Osteocyte (in vitro differentiated cells): ENCODE results near the gene DR1. TPM values are rescaled to one million over a fixed set of nuclear protein-coding genes. Genes with fewer than 3 reads are reported as not detected.

Experiments used
- DNase-seq: peaks from one replicate; pipeline ENCODE4 v3.0.0; 2021; ENCODE audit warnings: mixed read lengths; ENCODE audit not compliant: unreplicated experiment; ENCODE audit errors: extremely low spot score
- H3K27ac Mint-ChIP-seq: one replicate; pipeline ENCODE4 v1.8.0; 2021; ENCODE audit warnings: mild to moderate bottlenecking, mixed read lengths; ENCODE audit not compliant: unreplicated experiment
- H3K27me3 Mint-ChIP-seq: one replicate; pipeline ENCODE4 v1.8.0; 2021; ENCODE audit warnings: mixed read lengths; ENCODE audit not compliant: unreplicated experiment
- H3K36me3 Mint-ChIP-seq: one replicate; pipeline ENCODE4 v1.8.0; 2021; ENCODE audit warnings: mixed read lengths; ENCODE audit not compliant: unreplicated experiment
- H3K4me1 Mint-ChIP-seq: one replicate; pipeline ENCODE4 v1.8.0; 2021; ENCODE audit warnings: mixed read lengths; ENCODE audit not compliant: unreplicated experiment
- H3K4me3 Mint-ChIP-seq: one replicate; pipeline ENCODE4 v1.8.0; 2021; ENCODE audit warnings: mild to moderate bottlenecking, moderate library complexity, mixed read lengths; ENCODE audit not compliant: unreplicated experiment
- H3K9me3 Mint-ChIP-seq: one replicate; pipeline ENCODE4 v1.8.0; 2021; ENCODE audit warnings: mixed read lengths; ENCODE audit not compliant: unreplicated experiment
- total RNA-seq: library from RNA; stranded (reverse); gene quantifications from 2 replicates; pipeline ENCODE4 v1.2.1, GENCODE V29; 2021
- TF ChIP-seq, protein P1 (sequence below): fragments of 200-600 bp; sonication (generic); IDR thresholded peaks from 2 replicates; pipeline ENCODE4 v1.5.0; 2021; ENCODE audit warnings: antibody characterized with exemption, mild to moderate bottlenecking, moderate library complexity

The DR1 gene
- total RNA-seq, 1 donor from 2014 or later = 60.9 TPM

DNA sequence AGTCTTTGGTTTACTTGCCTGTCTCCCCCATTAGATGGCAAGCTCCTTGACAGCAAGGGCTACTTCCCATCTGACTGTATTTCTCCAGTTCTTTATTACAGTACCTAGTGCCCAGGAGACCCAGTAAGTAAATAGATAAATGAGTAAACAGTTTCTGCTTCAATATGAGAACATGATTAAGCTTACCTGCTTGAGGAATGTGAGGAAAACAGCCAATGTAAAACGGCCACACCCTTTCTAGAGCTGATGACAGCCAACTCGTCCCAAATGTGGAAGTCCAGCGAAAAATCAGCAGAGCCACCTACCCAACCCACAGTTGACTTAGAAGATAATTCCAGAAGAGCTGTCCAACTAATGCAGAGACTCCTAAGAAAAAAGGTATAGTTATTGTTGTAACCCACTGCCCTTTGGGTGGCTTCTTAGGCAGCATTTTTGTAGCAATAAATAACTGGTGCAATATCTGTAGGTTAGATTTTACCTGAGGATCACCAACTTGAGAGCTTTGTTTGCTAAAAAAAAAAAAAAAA lies 6.5 kb upstream of the DR1 start:
- Mint-ChIP-seq H3K36me3 (peaks cover 4% of the 10 kb centered on the region), H3K4me1 (peaks cover 17% of the 10 kb centered on the region), H3K4me3 (no peak overlapping the region), H3K27ac (peak overlapping the region; percentile 70), H3K27me3 (no peaks in the 10 kb centered on the region), H3K9me3 (no peaks in the 10 kb centered on the region)
- TF ChIP-seq, protein P1, sequence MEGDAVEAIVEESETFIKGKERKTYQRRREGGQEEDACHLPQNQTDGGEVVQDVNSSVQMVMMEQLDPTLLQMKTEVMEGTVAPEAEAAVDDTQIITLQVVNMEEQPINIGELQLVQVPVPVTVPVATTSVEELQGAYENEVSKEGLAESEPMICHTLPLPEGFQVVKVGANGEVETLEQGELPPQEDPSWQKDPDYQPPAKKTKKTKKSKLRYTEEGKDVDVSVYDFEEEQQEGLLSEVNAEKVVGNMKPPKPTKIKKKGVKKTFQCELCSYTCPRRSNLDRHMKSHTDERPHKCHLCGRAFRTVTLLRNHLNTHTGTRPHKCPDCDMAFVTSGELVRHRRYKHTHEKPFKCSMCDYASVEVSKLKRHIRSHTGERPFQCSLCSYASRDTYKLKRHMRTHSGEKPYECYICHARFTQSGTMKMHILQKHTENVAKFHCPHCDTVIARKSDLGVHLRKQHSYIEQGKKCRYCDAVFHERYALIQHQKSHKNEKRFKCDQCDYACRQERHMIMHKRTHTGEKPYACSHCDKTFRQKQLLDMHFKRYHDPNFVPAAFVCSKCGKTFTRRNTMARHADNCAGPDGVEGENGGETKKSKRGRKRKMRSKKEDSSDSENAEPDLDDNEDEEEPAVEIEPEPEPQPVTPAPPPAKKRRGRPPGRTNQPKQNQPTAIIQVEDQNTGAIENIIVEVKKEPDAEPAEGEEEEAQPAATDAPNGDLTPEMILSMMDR = no peak
- no peak for DNase-seq

DNA sequence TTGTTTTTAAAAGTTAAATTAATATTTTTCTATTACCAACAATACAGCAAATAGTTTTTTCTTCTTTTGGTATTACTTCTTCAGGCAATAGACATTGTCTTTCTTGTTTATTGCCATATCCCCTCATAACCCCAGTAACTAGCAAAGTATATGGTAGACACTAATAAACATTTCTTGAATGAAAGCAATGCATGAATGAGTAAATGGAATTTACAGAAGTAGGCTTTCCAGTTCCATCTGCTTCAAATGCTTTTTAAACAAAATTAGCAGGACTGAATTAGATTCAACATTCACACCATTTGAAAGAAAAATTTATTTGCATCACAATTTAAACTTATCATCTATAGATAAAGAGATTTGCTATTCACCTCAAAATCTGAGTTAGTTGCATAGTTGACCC lies 5.6 kb upstream of the DR1 start:
- DNase-seq = no peak
- TF ChIP-seq, protein P1 = no peak
- H3K4me1 Mint-ChIP-seq = peaks cover 24% of the 10 kb centered on the region
- no peaks in the 10 kb centered on the region for H3K27me3 Mint-ChIP-seq
- H3K4me3 Mint-ChIP-seq = no peak overlapping the region
- H3K36me3 Mint-ChIP-seq = peaks cover 4% of the 10 kb centered on the region
- H3K9me3 Mint-ChIP-seq = no peaks in the 10 kb centered on the region
- no peak overlapping the region for H3K27ac Mint-ChIP-seq

DNA sequence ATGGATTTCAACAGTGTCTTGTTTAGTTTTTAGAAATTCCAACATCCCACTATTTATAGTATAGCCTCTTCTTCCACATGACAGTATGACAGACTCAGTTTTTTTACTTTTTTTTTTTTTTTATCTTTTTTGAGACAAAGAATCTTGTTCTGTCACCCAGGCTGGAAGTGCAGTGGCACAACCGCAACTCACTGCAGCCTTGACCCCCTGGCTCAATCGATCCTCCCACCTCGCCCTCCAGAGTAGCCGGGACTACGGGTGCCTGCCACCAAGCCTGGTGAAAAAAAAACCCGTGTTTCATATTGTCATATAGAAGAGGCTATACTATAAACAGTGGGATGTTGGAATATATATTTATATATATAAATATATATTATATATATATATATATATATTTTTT lies 1.2 kb upstream of the DR1 start:
- H3K9me3 Mint-ChIP-seq = no peaks in the 10 kb centered on the region
- TF ChIP-seq, protein P1 = no peak
- H3K27ac Mint-ChIP-seq = peak overlapping the region; percentile 32
- H3K4me1 Mint-ChIP-seq = peaks cover 21% of the 10 kb centered on the region
- no peak overlapping the region for H3K4me3 Mint-ChIP-seq
- H3K27me3 Mint-ChIP-seq = no peaks in the 10 kb centered on the region
- no peaks in the 10 kb centered on the region for H3K36me3 Mint-ChIP-seq
- no peak for DNase-seq

DNA sequence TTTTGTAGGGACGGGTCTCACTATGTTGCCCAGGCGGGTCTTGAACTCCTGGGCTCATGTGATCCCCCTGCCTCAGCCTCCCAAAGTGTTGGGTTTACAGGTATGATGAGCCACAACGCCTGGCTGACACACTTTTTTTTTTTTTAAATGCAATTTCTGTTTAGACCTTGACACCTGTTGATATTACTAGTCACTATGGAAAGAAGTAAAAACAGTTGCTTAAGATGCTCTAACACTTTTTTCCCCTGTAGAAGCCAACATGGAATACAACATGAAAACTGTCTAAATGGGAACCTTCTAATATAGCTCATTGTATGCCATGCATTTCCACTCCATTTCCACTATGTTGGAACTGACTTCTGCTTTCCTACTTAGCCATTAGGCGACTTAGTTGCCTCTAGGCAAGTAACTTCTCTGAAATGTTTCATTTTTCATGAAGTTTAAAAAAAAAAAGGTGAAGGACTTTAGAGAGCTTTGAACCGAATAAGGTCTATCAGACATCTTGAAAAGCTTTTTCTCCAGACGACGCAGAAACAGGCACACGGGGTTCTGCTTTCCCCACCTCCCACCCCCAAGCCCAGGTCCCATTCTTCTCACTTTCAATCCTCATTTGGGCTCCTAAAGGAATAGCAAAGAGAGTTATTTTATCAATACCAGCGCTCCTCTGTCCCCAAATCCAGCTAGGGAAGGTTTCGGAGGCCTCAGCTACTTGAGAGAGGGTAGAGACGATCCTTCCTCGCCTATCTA lies 648 bp upstream of the DR1 start:
- H3K9me3 Mint-ChIP-seq = no peaks in the 10 kb centered on the region
- peaks cover 25% of the 10 kb centered on the region for H3K4me1 Mint-ChIP-seq

DNA sequence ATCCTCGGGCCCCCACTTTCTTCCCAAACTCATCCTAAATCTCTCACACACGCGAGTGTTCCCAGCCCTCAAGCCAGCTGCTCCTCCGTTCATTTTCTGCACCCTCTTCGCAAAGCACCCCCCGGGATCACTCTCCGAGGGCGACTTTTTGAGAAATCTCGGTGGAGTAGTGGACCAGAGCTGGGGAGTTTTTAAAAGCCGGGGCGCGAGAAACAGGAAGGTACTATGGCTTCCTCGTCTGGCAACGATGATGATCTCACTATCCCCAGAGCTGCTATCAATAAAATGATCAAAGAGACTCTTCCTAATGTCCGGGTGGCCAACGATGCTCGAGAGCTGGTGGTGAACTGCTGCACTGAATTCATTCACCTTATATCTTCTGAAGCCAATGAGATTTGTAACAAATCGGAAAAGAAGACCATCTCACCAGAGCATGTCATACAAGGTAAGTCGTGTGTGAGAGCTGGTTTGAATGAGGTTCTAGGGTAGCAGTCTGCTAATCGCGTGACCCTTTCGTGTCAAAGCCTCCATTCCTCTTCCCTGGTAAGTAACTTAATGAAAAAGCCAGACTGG lies 800 bp downstream of the DR1 start:
- Mint-ChIP-seq H3K4me1 (peaks cover 35% of the 10 kb centered on the region), H3K36me3 (no peaks in the 10 kb centered on the region)
- no peak for DNase-seq

More for the DNA sequence above, 648 bp upstream of the DR1 start:
- TF ChIP-seq, protein P1 = no peak
- H3K4me3 Mint-ChIP-seq = peak overlapping the region; percentile 86
- no peak for DNase-seq
- H3K27ac Mint-ChIP-seq = peak overlapping the region; percentile 99
- H3K36me3 Mint-ChIP-seq = no peaks in the 10 kb centered on the region
- H3K27me3 Mint-ChIP-seq = no peaks in the 10 kb centered on the region

More for the DNA sequence above, 800 bp downstream of the DR1 start:
- Mint-ChIP-seq H3K27me3 (no peaks in the 10 kb centered on the region), H3K27ac (peak overlapping the region; percentile 92), H3K9me3 (no peaks in the 10 kb centered on the region), H3K4me3 (peak overlapping the region; percentile 86)
- TF ChIP-seq, protein P1 = no peak
